Measurements from ENCODE around the gene KLF5.

Gene KLF5

DNA sequence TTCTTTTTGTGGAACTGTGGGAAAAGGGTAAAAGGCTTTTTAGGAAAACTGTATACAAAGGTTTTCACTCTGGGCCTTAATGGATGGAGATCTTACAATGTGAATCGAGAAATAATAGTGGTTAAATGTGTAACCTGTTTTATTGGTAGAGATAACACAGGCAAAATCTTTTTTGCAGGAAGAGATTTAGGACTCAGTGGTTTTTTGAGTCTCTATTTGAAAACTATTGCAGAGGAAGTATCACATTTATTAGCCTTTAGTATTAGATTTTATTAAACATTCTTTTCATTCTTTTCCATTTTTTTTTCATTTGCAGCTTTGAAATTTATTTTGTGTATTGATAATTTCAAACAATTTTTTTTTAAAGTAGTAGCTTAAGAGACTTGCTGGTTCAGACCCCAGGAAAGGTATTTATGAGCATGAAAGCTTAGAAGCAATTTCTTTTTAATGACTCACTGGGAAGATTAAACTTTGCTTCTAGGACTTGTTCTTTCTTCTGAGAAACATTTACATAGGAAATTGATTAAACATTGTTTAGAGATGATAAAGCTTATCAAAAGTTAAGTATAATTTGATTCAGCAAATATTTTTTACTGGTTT, 10.5 kb downstream of the KLF5 start:
- TF ChIP-seq NFIC (IDR thresholded peaks at IDR 0.05) (no peak), TEAD4 (IDR thresholded peaks at IDR 0.05) (no peak), FOXM1 (IDR thresholded peaks at IDR 0.05; ENCODE audit: borderline replicate concordance, low read depth) (no peak), TCF12 (IDR thresholded peaks at IDR 0.05; ENCODE audit: low read depth) (no peak), TAF1 (IDR thresholded peaks at IDR 0.05; ENCODE audit: low read depth) (no peak), YY1 (IDR thresholded peaks at IDR 0.05; ENCODE audit: low read depth) (no peak), EGR1 (IDR thresholded peaks at IDR 0.05) (no peak), EP300 (IDR thresholded peaks at IDR 0.05; ENCODE audit: borderline replicate concordance) (no peak), RAD21 (IDR thresholded peaks at IDR 0.05; ENCODE audit: low read depth) (no peak), CREB1 (IDR thresholded peaks at IDR 0.05; ENCODE audit: low read depth) (no peak), ZBTB7A (IDR thresholded peaks at IDR 0.05; ENCODE audit: low read depth) (no peak), CEBPB (IDR thresholded peaks at IDR 0.05) (no peak)
- TF ChIP-seq, protein P1, sequence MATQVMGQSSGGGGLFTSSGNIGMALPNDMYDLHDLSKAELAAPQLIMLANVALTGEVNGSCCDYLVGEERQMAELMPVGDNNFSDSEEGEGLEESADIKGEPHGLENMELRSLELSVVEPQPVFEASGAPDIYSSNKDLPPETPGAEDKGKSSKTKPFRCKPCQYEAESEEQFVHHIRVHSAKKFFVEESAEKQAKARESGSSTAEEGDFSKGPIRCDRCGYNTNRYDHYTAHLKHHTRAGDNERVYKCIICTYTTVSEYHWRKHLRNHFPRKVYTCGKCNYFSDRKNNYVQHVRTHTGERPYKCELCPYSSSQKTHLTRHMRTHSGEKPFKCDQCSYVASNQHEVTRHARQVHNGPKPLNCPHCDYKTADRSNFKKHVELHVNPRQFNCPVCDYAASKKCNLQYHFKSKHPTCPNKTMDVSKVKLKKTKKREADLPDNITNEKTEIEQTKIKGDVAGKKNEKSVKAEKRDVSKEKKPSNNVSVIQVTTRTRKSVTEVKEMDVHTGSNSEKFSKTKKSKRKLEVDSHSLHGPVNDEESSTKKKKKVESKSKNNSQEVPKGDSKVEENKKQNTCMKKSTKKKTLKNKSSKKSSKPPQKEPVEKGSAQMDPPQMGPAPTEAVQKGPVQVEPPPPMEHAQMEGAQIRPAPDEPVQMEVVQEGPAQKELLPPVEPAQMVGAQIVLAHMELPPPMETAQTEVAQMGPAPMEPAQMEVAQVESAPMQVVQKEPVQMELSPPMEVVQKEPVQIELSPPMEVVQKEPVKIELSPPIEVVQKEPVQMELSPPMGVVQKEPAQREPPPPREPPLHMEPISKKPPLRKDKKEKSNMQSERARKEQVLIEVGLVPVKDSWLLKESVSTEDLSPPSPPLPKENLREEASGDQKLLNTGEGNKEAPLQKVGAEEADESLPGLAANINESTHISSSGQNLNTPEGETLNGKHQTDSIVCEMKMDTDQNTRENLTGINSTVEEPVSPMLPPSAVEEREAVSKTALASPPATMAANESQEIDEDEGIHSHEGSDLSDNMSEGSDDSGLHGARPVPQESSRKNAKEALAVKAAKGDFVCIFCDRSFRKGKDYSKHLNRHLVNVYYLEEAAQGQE (IDR thresholded peaks at IDR 0.05; ENCODE audit: low read depth), result no peak
- TF ChIP-seq, protein P2, sequence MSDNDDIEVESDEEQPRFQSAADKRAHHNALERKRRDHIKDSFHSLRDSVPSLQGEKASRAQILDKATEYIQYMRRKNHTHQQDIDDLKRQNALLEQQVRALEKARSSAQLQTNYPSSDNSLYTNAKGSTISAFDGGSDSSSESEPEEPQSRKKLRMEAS (IDR thresholded peaks at IDR 0.05), result no peak
- TF ChIP-seq, protein P3, sequence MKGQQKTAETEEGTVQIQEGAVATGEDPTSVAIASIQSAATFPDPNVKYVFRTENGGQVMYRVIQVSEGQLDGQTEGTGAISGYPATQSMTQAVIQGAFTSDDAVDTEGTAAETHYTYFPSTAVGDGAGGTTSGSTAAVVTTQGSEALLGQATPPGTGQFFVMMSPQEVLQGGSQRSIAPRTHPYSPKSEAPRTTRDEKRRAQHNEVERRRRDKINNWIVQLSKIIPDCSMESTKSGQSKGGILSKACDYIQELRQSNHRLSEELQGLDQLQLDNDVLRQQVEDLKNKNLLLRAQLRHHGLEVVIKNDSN (IDR thresholded peaks at IDR 0.05), result no peak

DNA sequence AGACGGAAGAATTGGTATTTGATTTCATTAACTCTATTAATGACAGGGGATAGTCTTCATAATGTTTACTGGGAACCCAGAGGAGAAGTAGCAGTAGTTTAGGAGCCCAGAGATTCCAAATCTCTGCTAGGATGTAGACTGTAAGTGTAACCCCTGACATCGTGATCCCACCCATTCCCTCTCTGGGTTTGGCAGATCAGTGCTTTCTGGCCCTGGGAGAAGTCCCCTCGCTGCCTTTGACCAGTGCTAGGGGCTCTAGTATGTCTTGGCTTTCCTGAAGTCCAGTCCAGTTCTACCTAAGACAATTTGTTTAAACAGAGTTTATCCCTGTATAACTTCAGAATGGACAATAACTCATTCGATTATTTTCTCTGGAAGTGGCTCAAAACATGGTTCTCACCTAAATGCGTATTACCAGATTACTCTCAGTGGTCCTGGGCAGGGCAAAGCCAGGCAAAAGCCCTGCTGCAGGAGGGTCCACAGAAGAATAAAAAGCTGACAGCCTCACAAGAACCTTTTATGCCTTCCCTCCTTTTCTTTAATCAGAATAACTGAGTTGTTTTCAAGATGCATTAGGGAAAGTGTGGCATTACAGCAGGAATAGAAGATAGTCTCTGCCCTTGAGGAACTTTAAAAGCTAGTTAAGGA, 11.8 kb downstream of the KLF5 start:
- no peak for TF ChIP-seq FOXM1 (IDR thresholded peaks at IDR 0.05; ENCODE audit: borderline replicate concordance, low read depth)
- TF ChIP-seq, protein P3 (IDR thresholded peaks at IDR 0.05), result no peak

DNA sequence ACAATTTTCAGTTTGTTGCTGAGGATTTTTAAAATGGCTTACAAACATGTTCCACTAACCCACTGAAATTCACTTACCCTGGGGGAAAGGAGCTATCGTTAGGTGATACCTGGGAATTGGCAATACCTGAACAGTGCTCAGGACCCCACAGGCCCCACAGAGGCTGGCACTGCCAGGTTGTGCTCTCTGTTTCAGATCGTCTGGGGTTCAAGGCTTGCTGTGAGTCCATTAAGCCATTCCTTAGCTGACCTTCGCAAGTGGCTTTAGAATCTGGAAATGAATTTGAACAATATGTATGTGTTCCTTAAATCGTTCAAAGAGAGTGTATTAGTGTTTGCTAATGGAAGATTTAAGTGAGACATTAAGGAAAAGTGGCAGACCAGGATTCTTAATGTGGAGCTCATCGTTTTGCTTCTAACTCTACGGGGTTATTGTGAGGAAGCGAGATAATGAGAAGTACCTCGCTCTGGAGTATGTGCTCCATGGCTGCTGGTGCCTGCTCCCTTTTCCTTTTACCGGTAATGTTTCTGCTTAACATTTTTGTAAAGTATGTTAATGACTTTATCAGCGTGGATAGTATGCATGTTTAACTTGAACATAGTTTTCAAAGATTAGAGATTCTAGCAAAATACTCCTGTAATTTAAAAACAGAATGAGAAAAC, 13.6 kb downstream of the KLF5 start:
- TF ChIP-seq TEAD4 (IDR thresholded peaks at IDR 0.05) (no peak), RAD21 (IDR thresholded peaks at IDR 0.05; ENCODE audit: low read depth) (no peak), TAF1 (IDR thresholded peaks at IDR 0.05; ENCODE audit: low read depth) (no peak), CREB1 (IDR thresholded peaks at IDR 0.05; ENCODE audit: low read depth) (no peak), NFIC (IDR thresholded peaks at IDR 0.05) (no peak), ZBTB7A (IDR thresholded peaks at IDR 0.05; ENCODE audit: low read depth) (no peak)

DNA sequence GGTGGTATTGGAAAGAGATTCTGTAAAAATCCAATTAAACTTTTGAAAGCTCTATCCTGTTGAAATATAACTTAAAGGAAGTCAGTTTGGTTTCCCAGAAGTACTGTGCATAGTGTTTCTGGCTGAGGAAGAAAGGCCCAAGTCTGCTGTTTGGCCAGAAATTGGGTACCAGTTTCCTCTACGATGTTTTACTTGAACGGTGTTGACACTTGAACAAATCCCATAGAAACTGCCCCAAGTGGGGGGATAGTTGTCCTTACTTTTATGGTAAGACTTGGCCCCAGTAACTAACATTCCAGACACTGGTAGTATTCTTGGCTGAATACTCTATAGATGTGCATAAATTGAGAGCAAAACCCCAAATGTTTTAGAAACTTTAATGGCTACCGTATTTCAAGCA, 14.2 kb downstream of the KLF5 start:
- no peak for TF ChIP-seq TCF12 (IDR thresholded peaks at IDR 0.05; ENCODE audit: low read depth)
- no peak for TF ChIP-seq RAD21 (IDR thresholded peaks at IDR 0.05; ENCODE audit: low read depth)
- TF ChIP-seq, protein P1 (IDR thresholded peaks at IDR 0.05; ENCODE audit: low read depth), result no peak
- no peak for TF ChIP-seq NFIC (IDR thresholded peaks at IDR 0.05)
- no peak for TF ChIP-seq EGR1 (IDR thresholded peaks at IDR 0.05)
- no peak for TF ChIP-seq YY1 (IDR thresholded peaks at IDR 0.05; ENCODE audit: low read depth)
- no peak for TF ChIP-seq CREB1 (IDR thresholded peaks at IDR 0.05; ENCODE audit: low read depth)
- TF ChIP-seq TAF1 (IDR thresholded peaks at IDR 0.05; ENCODE audit: low read depth), result no peak
- TF ChIP-seq, protein P3 (IDR thresholded peaks at IDR 0.05), result no peak

DNA sequence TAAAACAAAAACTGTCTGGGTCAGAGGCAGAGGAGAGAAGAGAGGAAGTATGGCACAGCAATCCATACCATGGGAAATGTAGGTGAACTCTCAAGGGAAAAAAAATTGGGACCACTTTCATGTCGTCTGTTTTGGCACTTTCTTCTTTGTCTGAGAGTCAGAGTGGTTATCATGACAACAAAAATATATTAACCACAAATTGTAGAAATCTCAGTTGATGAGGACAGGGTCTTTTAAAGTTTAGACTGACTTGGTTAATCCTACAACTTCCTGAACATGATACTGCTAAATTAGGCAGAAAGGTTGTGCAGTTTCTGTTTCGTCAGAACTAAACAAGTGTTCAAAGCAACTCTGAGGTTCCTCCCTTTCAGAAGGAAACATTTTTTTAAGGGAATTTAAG, 15.2 kb downstream of the KLF5 start:
- TF ChIP-seq YY1 (IDR thresholded peaks at IDR 0.05; ENCODE audit: low read depth) (no peak), RAD21 (IDR thresholded peaks at IDR 0.05; ENCODE audit: low read depth) (no peak), FOXM1 (IDR thresholded peaks at IDR 0.05; ENCODE audit: borderline replicate concordance, low read depth) (no peak), TAF1 (IDR thresholded peaks at IDR 0.05; ENCODE audit: low read depth) (no peak), EGR1 (IDR thresholded peaks at IDR 0.05) (no peak)
- TF ChIP-seq, protein P2 (IDR thresholded peaks at IDR 0.05), result no peak
